HepG2 (cell line): ENCODE measurements around the gene ZNF700. TPM values are rescaled to one million over a fixed set of nuclear protein-coding genes. Genes with fewer than 3 reads are reported as not detected.

Experiments used
- AKAP8 ChIP-seq: sonication (generic); formaldehyde crosslinking; IDR thresholded peaks from 2 replicates; pipeline ENCODE4 v1.5.1; 2020; ENCODE audit warnings: mild to moderate bottlenecking, missing genetic modification reagents
- ARID4A ChIP-seq: sonication (generic); formaldehyde crosslinking; IDR thresholded peaks from 2 replicates; pipeline ENCODE4 v1.5.0; 2020; ENCODE audit warnings: mild to moderate bottlenecking, missing genetic modification reagents, borderline replicate concordance
- GRHL1 ChIP-seq: sonication (generic); formaldehyde crosslinking; conservative IDR thresholded peaks from 2 replicates; pipeline ENCODE4 v1.8.0; 2022; ENCODE audit warnings: missing genetic modification reagents
- HNRNPLL ChIP-seq: fragments of 200-400 bp; formaldehyde crosslinking; IDR thresholded peaks from 2 replicates; pipeline ENCODE4 v1.6.1; 2017; ENCODE audit warnings: mild to moderate bottlenecking, low read depth, low read length; ENCODE audit not compliant: poor library complexity, severe bottlenecking
- HOMEZ ChIP-seq: IDR thresholded peaks from 2 replicates; pipeline ENCODE4 v1.6.1; 2016; ENCODE audit warnings: low read depth
- MAX ChIP-seq: IDR thresholded peaks from 2 replicates; pipeline ENCODE4 v1.6.1; 2012; ENCODE audit warnings: inconsistent platforms
- NFYB ChIP-seq: sonication (generic); formaldehyde crosslinking; IDR thresholded peaks from 2 replicates; pipeline ENCODE4 v1.4.0; 2020; ENCODE audit warnings: missing genetic modification reagents
- PBX2 ChIP-seq: IDR thresholded peaks from 2 replicates; pipeline ENCODE4 v1.6.1; 2016; ENCODE audit warnings: control low read depth
- POLR2G ChIP-seq: fragments of 200-400 bp; formaldehyde crosslinking; IDR thresholded peaks from 2 replicates; pipeline ENCODE4 v1.6.1; 2018; ENCODE audit warnings: mild to moderate bottlenecking, low read depth, low read length, moderate library complexity
- ZFP91 ChIP-seq: sonication (generic); formaldehyde crosslinking; IDR thresholded peaks from 2 replicates; pipeline ENCODE4 v1.9.0; 2022; ENCODE audit warnings: missing genetic modification reagents, mild to moderate bottlenecking, borderline replicate concordance
- ZFX ChIP-seq: sonication (generic); formaldehyde crosslinking; IDR thresholded peaks from 2 replicates; pipeline ENCODE4 v1.4.0; 2020; ENCODE audit warnings: mild to moderate bottlenecking, low read depth, missing genetic modification reagents, moderate library complexity
- polyA plus RNA-seq, 8 experiments: library from polyadenylated mRNA; depleted of rRNA in 3 of 8; stranded (reverse) in 7 of 8; unstranded in 1 of 8; fragments of >200 nt; fragmentation: Illumina TruSeq in 4 of 8; extraction: Trizol in 4 of 8; gene quantifications; 2 replicates each; pipeline versions ENCODE4 v1.2.1 to v1.2.3, GENCODE V29; 2011 to 2016; ENCODE audit warnings: low read depth in 4 of 8, missing spikeins in 1 of 8, mixed read lengths in 1 of 8; ENCODE audit not compliant: insufficient read depth in 1 of 8
- total RNA-seq, 5 experiments: library from RNA; depleted of rRNA; stranded (reverse); fragments of >200 nt; fragmentation: Illumina TruSeq; extraction: Trizol; gene quantifications; 2 replicates each; pipeline ENCODE4 v1.2.3, GENCODE V29; 2016; ENCODE audit warnings: low read depth in 1 of 5

Gene ZNF700
- total and polyA plus RNA-seq, 2 of the 13 experiments (the other 11 are each of a cell fraction or from before 2014, with no cell fraction given) = 6.0 to 12.8 TPM

- TF ChIP-seq ARID4A (0 out of 2 replicates have a peak, but pooled peaks have one; percentile 14), POLR2G (peak; percentile 66), HOMEZ (0 out of 2 replicates have a peak, but pooled peaks have one; percentile 15), NFYB (peak; percentile 68), PBX2 (CRISPR knock-in tag) (peak; percentile 78), ZFX (CRISPR knock-in tag) (0 out of 2 replicates have a peak, but pooled peaks have one; percentile 27), HNRNPLL (peak; percentile 31), GRHL1 (CRISPR knock-in tag) (no peak), MAX (0 out of 2 replicates have a peak, but pooled peaks have one; percentile 23), ZFP91 (peak; percentile 13; the same call in 1 of the 2 replicates), AKAP8 (CRISPR knock-in tag) (no peak)
Observed at GRCh38 chr19:11987405-11988281, 62.7 kb downstream of the ZNF700 start (continued).
